ENCODE results near the gene LAT. TPM values are rescaled to one million over a fixed set of nuclear protein-coding genes. Genes with fewer than 3 reads are reported as not detected.

LAT gene, protein sequence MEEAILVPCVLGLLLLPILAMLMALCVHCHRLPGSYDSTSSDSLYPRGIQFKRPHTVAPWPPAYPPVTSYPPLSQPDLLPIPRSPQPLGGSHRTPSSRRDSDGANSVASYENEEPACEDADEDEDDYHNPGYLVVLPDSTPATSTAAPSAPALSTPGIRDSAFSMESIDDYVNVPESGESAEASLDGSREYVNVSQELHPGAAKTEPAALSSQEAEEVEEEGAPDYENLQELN
- 100 to 1,000 TPM; 193 to 206 TPM for total RNA-seq

DNA sequence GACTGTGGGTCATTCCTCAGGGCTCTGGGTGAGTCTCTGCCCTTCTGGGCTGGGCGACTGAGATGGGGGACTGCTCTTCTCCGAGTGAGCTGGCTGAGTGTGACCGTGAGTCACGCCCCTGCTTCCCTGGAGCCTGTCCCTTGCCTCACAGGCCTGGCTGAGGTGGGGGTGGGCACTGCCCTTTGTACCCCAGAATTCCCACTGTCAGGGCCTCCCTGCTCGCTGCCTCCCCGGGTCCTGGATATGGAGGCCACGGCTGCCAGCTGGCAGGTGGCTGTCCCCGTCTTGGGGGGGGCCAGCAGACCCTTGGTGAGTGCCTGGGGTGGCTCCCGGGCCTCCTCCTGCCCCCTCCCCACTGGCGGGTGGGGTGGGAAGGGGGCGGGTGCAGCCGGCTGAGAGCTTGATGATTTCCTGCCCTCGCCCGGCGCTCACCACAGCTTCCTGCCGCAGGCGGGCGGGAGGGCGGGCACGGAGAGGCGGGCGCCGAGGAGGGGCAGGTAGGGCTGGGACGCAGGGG lies at the start of gene LAT:
LAT (plus strand) TSS at position 434 of the 517 bp plus-strand sequence. CDS start 366 bp downstream, outside the sequence.
- POLR2A ChIA-PET: interaction anchor here (1.0 to 12.0 kb wide), 6 partner anchors 10 to 47 kb away, joined by 3 to 97 read pairs (median 6); partner anchors contain the start of genes NFATC2IP and SPNS1
- peak; percentile 64 for ATAC-seq

DNA sequence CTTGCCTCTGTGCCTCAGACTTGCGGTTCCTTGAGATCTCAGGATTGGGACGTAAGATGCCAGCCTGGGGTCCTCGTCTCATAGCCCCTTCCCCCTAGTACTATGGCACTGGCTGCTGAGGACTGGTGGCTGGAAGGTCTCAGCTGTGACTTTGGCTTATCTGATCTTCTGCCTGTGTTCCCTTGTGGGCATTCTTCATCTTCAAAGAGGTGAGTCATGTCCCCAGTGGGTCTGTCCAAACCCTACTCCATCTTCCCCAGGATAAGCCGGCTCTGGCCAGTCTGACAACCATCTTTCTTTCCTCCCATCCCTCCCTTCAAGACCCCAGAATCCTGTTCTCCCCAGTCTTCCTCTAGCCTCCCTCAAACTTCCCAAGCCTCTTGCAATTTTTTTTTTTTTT lies 49.5 kb upstream of the LAT start:
- CTCF ChIA-PET: interaction anchor here (3.2 kb wide), 1 partner anchor 10 kb away, joined by 27 read pairs; no protein-coding TSS in a partner anchor
- POLR2A ChIA-PET: interaction anchor here (1.1 to 1.4 kb wide), 2 partner anchors 21 to 89 kb away, joined by 3 read pairs; partner anchors contain the start of gene TUFM
- no peaks in the 10 kb centered on the region for H3K9me3 Mint-ChIP-seq
- ATAC-seq: no peak
- peaks cover 24% of the 10 kb centered on the region for H3K4me1 Mint-ChIP-seq (ENCODE audit: low read depth)
- TF ChIP-seq, protein P1, sequence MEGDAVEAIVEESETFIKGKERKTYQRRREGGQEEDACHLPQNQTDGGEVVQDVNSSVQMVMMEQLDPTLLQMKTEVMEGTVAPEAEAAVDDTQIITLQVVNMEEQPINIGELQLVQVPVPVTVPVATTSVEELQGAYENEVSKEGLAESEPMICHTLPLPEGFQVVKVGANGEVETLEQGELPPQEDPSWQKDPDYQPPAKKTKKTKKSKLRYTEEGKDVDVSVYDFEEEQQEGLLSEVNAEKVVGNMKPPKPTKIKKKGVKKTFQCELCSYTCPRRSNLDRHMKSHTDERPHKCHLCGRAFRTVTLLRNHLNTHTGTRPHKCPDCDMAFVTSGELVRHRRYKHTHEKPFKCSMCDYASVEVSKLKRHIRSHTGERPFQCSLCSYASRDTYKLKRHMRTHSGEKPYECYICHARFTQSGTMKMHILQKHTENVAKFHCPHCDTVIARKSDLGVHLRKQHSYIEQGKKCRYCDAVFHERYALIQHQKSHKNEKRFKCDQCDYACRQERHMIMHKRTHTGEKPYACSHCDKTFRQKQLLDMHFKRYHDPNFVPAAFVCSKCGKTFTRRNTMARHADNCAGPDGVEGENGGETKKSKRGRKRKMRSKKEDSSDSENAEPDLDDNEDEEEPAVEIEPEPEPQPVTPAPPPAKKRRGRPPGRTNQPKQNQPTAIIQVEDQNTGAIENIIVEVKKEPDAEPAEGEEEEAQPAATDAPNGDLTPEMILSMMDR (IDR thresholded peaks at IDR 0.05): no peak
- intact Hi-C loops (cut with micrococcal nuclease): loop anchor here (5.0 kb wide), 1 partner anchor 63 kb away; no protein-coding TSS in a partner anchor
- H3K27ac Mint-ChIP-seq: no peak overlapping the region
- H3K36me3 Mint-ChIP-seq (ENCODE audit: low read depth): no peaks in the 10 kb centered on the region
- H3K27me3 Mint-ChIP-seq: no peaks in the 10 kb centered on the region
- DNase-seq: no peak
- H3K4me3 Mint-ChIP-seq: peak overlapping the region; percentile 72

More for the DNA sequence above, at the start of gene LAT:
- peaks cover 13% of the 10 kb centered on the region for H3K9me3 Mint-ChIP-seq
- H3K4me1 Mint-ChIP-seq (ENCODE audit: low read depth): peaks cover 42% of the 10 kb centered on the region
- intact Hi-C loops (cut with micrococcal nuclease): loop anchor here (5.0 kb wide), 1 partner anchor 43 kb away; no protein-coding TSS in a partner anchor
- peak; percentile 84 for DNase-seq
- H3K36me3 Mint-ChIP-seq (ENCODE audit: low read depth): peaks cover 78% of the 10 kb centered on the region
- peak within 1 kb of the TSS; percentile 94 for H3K4me3 Mint-ChIP-seq
- TF ChIP-seq, protein P1 (IDR thresholded peaks at IDR 0.05): no peak
- H3K27ac Mint-ChIP-seq: peak within 1 kb of the TSS; percentile 96
- CTCF ChIA-PET: interaction anchor here (1.1 to 3.4 kb wide), 4 partner anchors 11 to 138 kb away, joined by 3 to 20 read pairs (median 4); partner anchors contain the start of gene SPNS1
- H3K27me3 Mint-ChIP-seq: no peaks in the 10 kb centered on the region

DNA sequence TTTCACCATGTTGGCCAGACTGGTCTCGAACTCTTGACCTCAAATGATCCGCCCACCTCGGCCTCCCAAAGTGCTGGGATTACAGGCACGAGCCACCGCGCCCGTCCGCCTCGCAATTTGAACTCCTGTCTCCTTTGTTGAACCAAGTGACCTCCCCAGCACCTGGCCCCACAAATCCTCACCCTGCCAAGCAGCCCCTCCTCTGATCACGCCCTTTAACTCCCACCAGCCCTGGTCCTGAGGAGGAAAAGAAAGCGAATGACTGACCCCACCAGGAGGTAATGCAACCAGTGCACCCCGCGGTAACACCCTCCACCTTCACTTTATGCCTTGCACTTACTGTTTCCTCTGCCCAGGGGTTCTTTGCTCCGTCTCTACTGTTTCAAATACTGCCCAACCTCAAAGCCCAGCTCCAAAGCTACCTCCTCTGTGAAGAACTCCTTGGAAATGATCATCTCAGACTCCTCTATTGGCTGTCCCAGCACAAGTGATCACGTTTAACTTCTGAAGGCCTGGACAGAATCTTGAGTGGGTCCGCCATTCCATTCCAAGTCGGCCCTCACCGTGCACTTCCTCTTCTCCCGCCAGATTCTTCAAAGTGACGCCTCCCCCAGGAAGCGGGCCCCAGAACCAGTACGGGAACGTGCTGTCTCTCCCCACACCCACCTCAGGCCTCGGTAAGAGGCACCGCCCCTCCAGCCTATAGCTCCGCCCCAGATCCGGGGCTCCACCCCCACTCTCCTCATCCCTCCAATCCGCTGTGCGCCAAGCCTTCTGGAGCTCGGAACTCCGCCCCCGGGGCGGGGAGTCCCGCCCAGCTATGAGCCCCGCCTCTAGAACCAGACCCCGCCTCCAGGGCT lies 48.7 kb upstream of the LAT start:
- POLR2A ChIA-PET: interaction anchor here (1.0 to 1.4 kb wide), 5 partner anchors 11 to 100 kb away, joined by 3 to 6 read pairs (median 3); partner anchors contain the start of genes RABEP2 and TUFM
- H3K9me3 Mint-ChIP-seq: no peaks in the 10 kb centered on the region
- peak overlapping the region; percentile 51 for H3K27ac Mint-ChIP-seq
- CTCF ChIA-PET: interaction anchor here (0.7 to 3.2 kb wide), 4 partner anchors 9 to 14 kb away, joined by 3 to 27 read pairs (median 3); partner anchors contain the start of gene NFATC2IP
- TF ChIP-seq, protein P1 (IDR thresholded peaks at IDR 0.05): no peak
- H3K4me1 Mint-ChIP-seq (ENCODE audit: low read depth): peaks cover 16% of the 10 kb centered on the region
- DNase-seq (peak; percentile 93), ATAC-seq (peak; percentile 100)
- intact Hi-C loops (cut with micrococcal nuclease): loop anchor here (5.0 kb wide), 1 partner anchor 64 kb away; no protein-coding TSS in a partner anchor
- peak overlapping the region; percentile 72 for H3K4me3 Mint-ChIP-seq
- H3K27me3 Mint-ChIP-seq: no peaks in the 10 kb centered on the region
- no peaks in the 10 kb centered on the region for H3K36me3 Mint-ChIP-seq (ENCODE audit: low read depth)

DNA sequence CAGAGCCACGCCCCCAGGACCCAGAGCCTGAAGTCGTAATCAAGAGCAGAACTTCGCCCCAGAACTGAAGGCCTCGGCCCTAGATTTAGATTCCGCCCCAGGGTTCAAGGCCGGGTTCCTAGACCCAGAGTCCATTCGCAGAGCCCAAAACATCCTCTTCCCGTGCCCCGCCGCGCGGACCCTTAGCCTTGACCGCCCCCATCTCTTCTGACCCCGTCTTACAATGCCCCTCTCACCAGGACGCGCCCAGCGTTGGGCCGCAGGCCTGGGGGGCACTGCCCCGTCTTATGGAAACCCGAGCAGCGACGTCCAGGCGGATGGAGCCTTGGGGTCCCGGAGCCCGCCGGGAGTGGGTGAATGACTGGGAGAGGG lies 48.1 kb upstream of the LAT start:
- Mint-ChIP-seq H3K4me3 (peak overlapping the region; percentile 72), H3K9me3 (no peaks in the 10 kb centered on the region), H3K36me3 (ENCODE audit: low read depth) (no peaks in the 10 kb centered on the region), H3K27me3 (no peaks in the 10 kb centered on the region), H3K27ac (peak overlapping the region; percentile 51), H3K4me1 (ENCODE audit: low read depth) (peaks cover 13% of the 10 kb centered on the region)
- intact Hi-C loops (cut with micrococcal nuclease): loop anchor here (5.0 kb wide), 1 partner anchor 64 kb away; no protein-coding TSS in a partner anchor
- TF ChIP-seq, protein P1 (IDR thresholded peaks at IDR 0.05): no peak
- POLR2A ChIA-PET: interaction anchor here (1.0 to 1.4 kb wide), 5 partner anchors 12 to 101 kb away, joined by 3 to 6 read pairs (median 4); partner anchors contain the start of genes RABEP2 and TUFM
- CTCF ChIA-PET: interaction anchor here (0.7 to 3.2 kb wide), 4 partner anchors 8 to 14 kb away, joined by 3 to 27 read pairs (median 3); partner anchors contain the start of gene NFATC2IP
- DNase-seq (no peak), ATAC-seq (no peak)
